ENCODE results near the gene HP1BP3.

HP1BP3 gene

DNA sequence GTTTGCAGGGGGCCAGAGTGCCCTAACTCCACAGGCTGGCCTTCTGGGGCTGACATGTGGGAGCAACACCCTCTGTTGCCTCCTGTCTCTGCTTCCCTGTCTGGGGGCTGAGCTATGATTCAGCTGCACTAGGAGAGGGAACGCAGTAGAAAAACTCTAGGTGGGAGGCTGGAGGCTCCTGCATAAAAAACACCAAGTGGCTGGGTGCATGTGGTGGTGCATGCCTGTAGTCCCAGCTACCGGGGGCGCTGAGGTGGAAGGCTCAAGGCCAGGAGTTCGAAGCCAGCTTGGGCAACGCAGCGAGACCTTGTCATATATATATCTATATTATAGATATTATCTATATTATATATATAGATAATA is 74.9 kb downstream of the HP1BP3 start:
- DNase-seq (ENCODE audit: low read depth in 2 of 2) = no peak

- DNase-seq (ENCODE audit: low read depth in 2 of 2) = no peak
Observed at GRCh38 chr1:20711285-20712214, 75.6 kb downstream of the HP1BP3 start.

GRCh38 chr1:20710469-20711284 is 76.4 kb downstream of the HP1BP3 start:
- no peak for DNase-seq (ENCODE audit: low read depth in 2 of 2)

- no peak for DNase-seq (ENCODE audit: low read depth in 2 of 2)
Observed at GRCh38 chr1:20709868-20710267, 77.2 kb downstream of the HP1BP3 start.

DNA sequence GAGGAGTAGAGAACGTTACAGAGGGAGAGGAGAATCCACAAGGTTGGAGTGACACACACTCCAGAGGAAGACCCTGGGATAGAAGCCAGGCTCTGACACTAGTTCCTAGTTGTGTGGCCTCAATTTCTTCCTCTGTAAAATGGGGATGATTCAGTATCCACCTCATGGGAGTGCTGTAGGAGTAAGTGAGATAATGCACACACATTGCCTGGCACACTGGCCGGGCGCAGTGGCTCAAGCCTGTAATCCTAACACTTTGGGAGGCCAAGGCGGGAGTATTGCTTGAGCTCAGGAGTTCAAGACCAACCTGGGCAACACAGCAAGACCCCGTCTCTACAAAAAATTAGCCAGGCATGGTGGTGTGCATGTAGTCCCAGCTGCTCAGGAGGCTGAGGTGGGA is 78.2 kb downstream of the HP1BP3 start:
- DNase-seq (ENCODE audit: low read depth in 2 of 2) = no peak

DNA sequence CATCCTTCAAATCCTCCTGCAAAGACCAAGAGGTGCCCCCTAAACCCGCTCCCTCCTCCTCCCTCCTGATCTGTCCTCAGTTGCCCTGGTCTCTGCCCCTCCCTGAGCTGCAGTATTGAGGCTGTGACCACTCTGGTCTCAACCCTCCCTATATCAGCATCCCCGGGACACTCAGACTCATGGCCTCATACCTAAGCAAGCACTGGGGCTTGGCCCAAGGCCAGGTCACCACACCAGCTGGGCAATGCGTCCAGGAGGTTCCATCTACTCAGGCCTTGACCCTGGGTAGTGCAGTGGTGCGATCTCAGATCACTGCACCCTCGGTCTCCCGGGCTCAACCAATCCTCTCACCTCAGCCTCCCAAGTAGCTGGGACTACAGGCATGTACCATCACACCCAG is 79.0 kb downstream of the HP1BP3 start:
- DNase-seq (ENCODE audit: low read depth in 2 of 2) = no peak

- no peak for DNase-seq (ENCODE audit: low read depth in 2 of 2)
Observed at GRCh38 chr1:20706841-20707240, 80.3 kb downstream of the HP1BP3 start.

GRCh38 chr1:20705203-20705755 is 81.8 kb downstream of the HP1BP3 start:
- DNase-seq (ENCODE audit: low read depth in 2 of 2) = no peak

DNA sequence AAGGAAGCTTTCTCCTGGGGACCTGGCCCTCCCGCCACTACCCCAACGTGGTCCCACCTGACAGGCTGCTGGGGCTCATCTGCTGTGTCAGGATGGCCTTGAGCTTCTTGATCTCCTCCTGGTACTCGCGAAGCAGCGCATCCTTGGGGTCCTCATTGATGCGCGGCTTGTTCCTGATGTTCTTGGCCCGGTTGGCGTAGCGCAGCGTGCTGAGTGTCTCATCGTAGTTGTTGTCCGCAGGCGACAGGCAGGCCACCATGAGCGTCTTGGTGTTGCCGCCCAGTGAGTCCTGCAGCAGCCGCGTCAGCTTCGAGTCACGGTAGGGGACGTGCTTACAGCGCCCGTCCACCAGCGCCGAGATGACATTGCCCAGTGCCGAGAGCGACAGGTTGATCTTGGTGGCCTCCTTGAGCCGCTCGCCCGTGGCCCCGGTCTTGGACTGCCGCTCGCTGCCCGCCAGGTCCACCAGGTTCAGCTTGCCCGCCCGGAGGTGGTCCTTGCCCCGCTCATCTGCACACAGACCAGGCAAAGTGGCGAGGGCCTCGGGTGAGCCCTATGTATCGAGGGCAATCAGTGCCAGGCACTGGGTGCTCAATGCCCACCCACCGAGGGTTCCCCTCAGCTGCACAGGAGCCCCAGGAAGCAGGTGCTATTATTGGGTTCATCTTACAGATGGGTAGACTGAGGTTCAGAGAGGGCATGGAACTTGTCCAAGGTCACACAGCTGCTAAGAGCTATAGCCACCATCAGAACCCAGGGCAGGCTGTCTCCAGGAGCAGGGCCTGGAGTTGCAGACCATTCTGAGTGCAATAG is 82.5 kb downstream of the HP1BP3 start:
- DNase-seq (ENCODE audit: low read depth in 2 of 2) = no peak

GRCh38 chr1:20703124-20703756 is 83.9 kb downstream of the HP1BP3 start:
- no peak for DNase-seq (ENCODE audit: low read depth in 2 of 2)

GRCh38 chr1:20702416-20702815 is 84.7 kb downstream of the HP1BP3 start:
- DNase-seq (ENCODE audit: low read depth in 2 of 2) = no peak

DNA sequence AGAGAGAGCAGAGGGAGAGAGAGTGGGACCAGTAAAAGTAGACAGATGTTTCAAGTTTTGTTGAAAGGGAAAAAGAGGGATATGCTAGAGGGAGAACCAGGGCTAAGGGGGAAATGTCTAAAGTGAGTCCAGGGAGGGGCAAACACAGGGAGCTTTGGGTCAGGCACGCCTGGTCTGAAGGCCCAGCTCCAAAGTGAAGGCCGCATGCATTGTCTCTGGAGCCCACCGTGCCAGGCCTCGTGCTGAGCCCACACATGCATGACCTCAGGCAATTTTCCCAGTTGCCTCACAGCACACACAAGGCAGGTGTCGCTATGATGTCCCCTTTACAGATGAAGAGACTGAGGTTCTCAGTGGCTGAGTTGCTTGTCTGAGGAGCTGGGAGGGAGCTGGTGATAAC is 85.3 kb downstream of the HP1BP3 start:
- no peak for DNase-seq (ENCODE audit: low read depth in 2 of 2)

GRCh38 chr1:20701446-20701845 is 85.7 kb downstream of the HP1BP3 start:
- DNase-seq (ENCODE audit: low read depth in 2 of 2) = no peak

GRCh38 chr1:20700636-20701215 is 86.4 kb downstream of the HP1BP3 start:
- no peak for DNase-seq (ENCODE audit: low read depth in 2 of 2)

- DNase-seq (ENCODE audit: low read depth in 2 of 2) = no peak
Observed at GRCh38 chr1:20699558-20699957, 87.5 kb downstream of the HP1BP3 start.

DNA sequence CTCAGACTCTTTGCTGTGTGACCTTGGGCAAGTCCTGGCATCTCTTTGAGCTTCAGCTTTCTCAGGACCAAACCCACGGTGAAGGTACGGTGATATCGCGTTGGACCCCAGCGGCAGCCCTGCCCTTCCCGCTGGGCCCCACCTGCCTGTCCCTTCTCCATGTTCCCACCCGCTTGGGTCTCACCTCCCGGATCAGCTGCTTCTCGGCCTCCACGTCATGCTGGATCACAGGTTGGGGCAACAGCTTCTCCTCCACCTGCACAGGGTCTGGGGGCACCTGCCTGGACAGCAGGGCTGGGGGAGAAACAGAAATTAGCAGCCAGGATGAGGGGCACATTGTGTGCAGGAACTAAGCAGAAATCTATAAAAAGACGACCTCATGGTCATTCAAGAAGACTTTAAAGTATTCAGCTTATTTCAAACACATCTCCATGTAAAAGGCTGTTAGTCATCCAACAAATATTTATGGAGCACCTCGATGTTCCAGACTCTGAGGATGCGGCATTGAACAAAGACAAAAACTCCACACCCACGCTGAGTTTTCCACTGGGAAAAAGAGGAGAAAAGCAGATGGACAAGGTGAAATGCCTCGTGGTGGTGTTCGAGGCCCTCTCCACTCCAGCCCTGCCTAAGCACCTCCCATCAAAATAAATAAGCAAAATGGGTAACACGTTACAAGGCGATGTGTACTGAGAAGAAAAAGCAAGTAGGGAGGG is 88.8 kb downstream of the HP1BP3 start:
- no peak for DNase-seq (ENCODE audit: low read depth in 2 of 2)

GRCh38 chr1:20697563-20697962 is 89.5 kb downstream of the HP1BP3 start:
- DNase-seq (ENCODE audit: low read depth in 2 of 2) = no peak

- peak; percentile 52 to 67 for DNase-seq (ENCODE audit: low read depth in 2 of 2)
Observed at GRCh38 chr1:20696397-20697333, 90.4 kb downstream of the HP1BP3 start.

- DNase-seq (ENCODE audit: low read depth in 2 of 2) = no peak
Observed at GRCh38 chr1:20695515-20695914, 91.6 kb downstream of the HP1BP3 start.
